HG02973 (cell line): ENCODE measurements around the gene SNURF.
A peak's percentile ranks its signal among the peaks of the same experiment; 100 is the strongest.
"Not testable (repeated sequence)": the region's sequence is repeated elsewhere in the genome, so short reads cannot be mapped to it uniquely, and the experiment has no call there.

Source experiments
- ATAC-seq: cut with Tn5 transposase; IDR thresholded peaks from one replicate; pipeline ENCODE4 v1.9.1; 2021; ENCODE audit warnings: moderate library complexity; ENCODE audit not compliant: unreplicated experiment

The SNURF gene, protein sequence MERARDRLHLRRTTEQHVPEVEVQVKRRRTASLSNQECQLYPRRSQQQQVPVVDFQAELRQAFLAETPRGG

GRCh38 chr15:24954783-24955530 lies at the start of gene SNURF, which contains the start of gene SNRPN:
Gene SNURF, plus strand, starts transcription at chr15:24954987. Its CDS starts 62 bp downstream, at chr15:24955049.
Gene SNRPN, plus strand, starts transcription at chr15:24954987. Its CDS starts 19,467 bp downstream, at chr15:24974454.
- peak; percentile 42 for ATAC-seq

DNA sequence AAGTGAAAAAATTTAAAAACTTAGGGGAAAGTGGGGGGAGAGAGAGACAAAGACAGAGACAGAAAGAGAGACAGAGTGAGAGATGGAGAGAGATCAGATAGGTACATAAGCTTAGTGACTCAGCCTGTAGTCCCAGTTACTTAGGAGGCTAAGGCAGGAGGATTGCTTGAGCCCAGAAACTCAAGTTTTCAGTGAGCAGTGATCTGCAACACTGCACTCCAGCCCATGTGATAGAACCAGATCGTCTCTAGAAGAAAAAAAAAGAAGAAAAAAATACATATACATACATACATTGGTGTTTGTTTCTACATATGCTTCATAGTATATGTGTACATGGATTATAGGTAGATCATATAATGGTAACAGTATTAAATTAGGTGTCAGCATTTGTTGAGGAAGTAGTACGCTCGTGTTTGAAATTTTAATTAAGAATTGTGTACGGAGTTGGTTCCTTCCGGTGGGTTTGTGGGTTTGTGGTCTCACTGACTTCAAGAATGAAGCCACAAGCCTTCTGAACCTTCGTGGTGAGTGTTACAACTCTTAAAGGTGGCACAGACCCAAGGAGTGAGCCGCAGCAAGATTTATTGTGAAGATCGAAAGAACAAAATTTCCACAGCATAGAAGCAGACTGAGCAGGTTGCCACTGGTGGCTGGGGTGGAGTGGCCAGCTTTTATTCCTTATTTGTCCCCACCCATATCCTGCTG lies 38.3 kb upstream of the SNURF start:
- no peak for ATAC-seq

- no peak for ATAC-seq
These were observed 37.4 kb upstream of the SNURF start for GRCh38 chr15:24917431-24917830.

GRCh38 chr15:24919446-24919845 lies 35.3 kb upstream of the SNURF start:
- ATAC-seq = no peak

DNA sequence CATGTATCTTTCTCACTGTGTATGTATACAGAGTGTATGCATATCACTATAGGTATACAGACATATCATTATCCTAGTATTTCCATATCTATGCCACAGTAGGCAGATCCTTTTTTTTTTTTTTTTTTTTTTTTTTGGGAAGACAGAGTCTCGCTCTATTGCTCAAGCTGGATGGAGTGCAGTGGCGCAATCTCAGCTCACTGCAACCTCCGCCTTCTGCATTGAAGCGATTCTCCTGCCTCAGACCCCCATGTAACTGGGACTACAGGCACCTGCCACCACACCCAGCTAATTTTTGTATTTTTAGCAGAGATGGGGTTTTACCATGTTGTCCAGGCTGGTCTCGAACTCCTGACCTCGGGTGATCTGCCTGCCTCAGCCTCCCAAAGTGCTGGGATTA lies 32.0 kb upstream of the SNURF start:
- ATAC-seq = not testable (repeated sequence)

- no peak for ATAC-seq
These were observed 30.6 kb upstream of the SNURF start for GRCh38 chr15:24924153-24924552.

GRCh38 chr15:24924621-24925020 lies 30.2 kb upstream of the SNURF start:
- no peak for ATAC-seq

- not testable (repeated sequence) for ATAC-seq
These were observed 22.7 kb upstream of the SNURF start for GRCh38 chr15:24931874-24932732.

GRCh38 chr15:24933716-24934115 lies 21.1 kb upstream of the SNURF start:
- ATAC-seq = no peak

DNA sequence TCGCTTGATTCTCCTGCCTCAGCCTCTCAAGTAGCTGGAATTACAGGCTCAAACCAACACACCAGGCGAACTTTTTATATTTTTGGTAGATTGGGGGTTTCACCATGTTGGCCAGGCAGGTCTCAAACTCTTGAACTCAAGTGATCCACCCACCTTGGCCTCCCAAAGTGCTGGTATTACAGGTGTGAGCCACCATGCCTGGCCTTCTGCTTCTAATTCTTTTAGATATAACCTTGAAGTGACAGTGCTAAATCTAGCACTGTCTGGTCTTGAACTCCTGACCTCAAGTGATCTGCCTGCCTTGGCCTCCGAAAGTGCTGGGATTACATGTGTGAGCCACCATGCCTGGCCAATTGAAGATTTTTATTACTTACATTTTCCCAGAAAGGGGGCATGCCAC lies 16.6 kb upstream of the SNURF start:
- ATAC-seq = not testable (repeated sequence)

DNA sequence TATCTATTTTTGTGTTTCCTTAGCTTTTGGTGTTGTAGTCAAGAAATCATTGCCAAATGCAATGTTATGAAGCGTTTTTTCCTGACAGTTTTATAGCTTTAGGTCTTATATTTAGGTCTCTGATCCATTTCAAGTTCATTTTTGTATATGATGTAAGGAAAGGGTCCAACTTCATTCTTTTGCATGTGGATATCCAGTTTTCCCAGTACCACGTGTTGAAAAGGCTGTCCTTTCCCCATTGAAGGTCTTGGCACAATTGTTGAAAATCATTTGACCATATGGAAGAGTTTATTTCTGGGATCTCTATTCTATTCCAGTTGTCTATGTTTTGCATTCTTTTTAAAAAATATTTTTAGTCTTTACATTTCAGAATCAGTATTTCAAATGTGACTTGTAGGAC lies 14.6 kb upstream of the SNURF start:
- ATAC-seq = no peak

DNA sequence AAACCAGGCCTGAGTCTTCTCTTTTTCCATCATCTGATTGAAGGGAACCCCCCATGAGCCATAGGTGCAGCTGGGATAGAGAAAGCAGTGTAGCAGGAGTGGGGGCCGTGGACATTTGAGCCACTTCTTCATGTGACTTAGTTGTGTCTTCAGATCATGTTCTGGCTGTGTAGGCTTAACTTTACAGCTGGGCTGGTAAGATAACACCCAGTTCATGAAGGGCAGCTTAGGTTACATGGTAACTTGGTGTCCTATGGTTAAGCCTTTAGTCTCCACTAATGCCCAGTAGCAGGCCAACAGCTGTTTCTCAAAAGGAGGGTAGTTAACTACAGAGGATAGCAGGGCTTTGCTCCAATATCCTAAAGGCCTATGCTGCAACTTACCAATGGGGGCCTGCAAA lies 11.4 kb upstream of the SNURF start:
- ATAC-seq = no peak

DNA sequence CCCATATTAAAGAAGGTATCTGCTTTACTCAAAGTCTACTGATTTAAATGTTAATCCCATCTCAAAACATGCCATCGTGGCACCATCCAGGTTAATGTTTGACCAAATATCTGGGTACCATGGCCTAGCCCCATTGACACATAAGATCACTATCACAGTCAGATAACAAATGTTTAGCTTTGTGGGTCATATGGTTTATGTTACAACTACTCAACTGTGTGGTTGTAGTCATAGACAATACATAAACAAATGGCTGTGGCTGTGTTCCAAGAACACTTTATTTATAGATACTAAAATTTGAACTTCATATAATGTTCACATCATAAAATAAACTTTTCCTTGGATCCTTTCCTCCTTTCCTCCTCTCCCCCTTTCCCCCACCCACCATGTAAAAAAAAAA lies 9.8 kb upstream of the SNURF start:
- ATAC-seq = no peak

DNA sequence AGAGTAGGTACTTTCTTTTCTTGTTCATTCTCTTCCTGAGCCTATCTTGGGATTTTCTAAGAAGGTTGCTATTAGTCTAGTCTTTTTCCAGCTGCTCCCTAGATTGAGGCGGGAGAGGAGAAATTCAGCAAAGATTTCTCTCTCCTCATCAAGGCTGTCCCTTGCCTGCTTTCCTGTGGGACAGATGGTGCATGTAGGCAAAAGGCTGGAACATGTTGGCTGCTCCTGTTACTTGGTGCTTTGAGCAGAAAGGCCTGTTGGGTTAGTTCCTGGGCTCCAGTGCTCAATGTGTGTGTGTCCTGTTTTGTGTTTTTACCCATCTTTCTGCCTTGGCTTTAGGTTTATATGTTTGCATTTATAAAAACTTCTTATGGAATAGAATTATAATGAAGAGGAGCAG lies 9.1 kb upstream of the SNURF start:
- no peak for ATAC-seq

DNA sequence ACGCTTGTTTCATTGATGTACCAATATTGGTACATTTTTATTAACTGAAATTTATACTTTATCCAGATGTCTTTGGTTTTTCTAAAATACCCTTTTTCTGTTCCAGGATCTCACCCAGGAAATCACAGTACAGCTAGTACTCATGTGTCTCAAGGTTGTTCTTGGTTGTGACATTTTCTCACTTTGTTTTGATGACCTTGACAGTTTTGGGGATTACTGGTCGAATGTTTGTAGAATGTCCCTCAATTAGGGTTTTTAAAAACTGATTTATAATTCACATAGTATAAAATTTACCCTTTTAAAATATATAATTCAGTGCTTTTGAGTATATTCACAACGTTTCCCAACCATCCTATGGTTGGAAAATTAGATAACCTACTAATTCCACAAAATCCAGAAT lies 6.3 kb upstream of the SNURF start:
- no peak for ATAC-seq

GRCh38 chr15:24955531-24955921 lies 739 bp downstream of the SNURF start:
- no peak for ATAC-seq

- peak; percentile 54 for ATAC-seq
These were observed 1.5 kb downstream of the SNURF start for GRCh38 chr15:24956111-24956838.

GRCh38 chr15:24957691-24958090 lies 2.9 kb downstream of the SNURF start:
- ATAC-seq = no peak

DNA sequence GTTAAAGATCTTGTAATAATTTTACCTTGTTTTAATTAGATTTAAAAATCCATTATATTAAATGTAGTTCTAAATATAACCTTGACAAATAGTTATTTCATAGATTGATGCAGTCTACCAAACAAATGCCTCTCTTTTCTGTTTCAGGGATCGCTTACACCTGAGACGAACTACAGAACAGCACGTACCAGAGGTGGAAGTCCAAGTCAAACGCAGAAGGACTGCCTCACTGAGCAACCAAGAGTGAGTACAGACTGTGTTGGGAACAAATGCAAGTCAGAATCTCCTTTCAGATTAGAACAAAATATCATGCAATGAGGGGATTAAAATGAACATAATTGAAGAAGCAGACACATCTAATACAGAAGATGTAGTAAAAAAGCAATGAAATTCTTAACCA lies 7.2 kb downstream of the SNURF start:
- no peak for ATAC-seq

GRCh38 chr15:24962880-24963279 lies 8.1 kb downstream of the SNURF start:
- no peak for ATAC-seq
